Neural crest cell (in vitro differentiated cells): ENCODE results near the gene CSAD. TPM values are rescaled to one million over a fixed set of nuclear protein-coding genes. Genes with fewer than 3 reads are reported as not detected.
"Not testable (repeated sequence)": the region's sequence is repeated elsewhere in the genome, so short reads cannot be mapped to it uniquely, and the experiment has no call there.

Experiments
- DNase-seq: peaks from one replicate; pipeline ENCODE4 v3.0.0; 2021; ENCODE audit warnings: low read depth, mixed read lengths, low spot score
- H3K27ac Mint-ChIP-seq: one replicate; pipeline ENCODE4 v1.8.0; 2021; ENCODE audit warnings: mild to moderate bottlenecking, mixed read lengths; ENCODE audit not compliant: unreplicated experiment
- H3K27me3 Mint-ChIP-seq: 2 replicates; pipeline ENCODE4 v1.8.0; 2021; ENCODE audit warnings: low read depth, mild to moderate bottlenecking, mixed read lengths
- H3K36me3 Mint-ChIP-seq: 2 replicates; pipeline ENCODE4 v1.8.0; 2021; ENCODE audit warnings: low read depth, mild to moderate bottlenecking, mixed read lengths
- H3K4me1 Mint-ChIP-seq: 2 replicates; pipeline ENCODE4 v1.8.0; 2021; ENCODE audit warnings: mixed read lengths
- H3K4me3 Mint-ChIP-seq: one replicate; pipeline ENCODE4 v1.8.0; 2021; ENCODE audit warnings: mild to moderate bottlenecking, mixed read lengths
- H3K9me3 Mint-ChIP-seq: 2 replicates; pipeline ENCODE4 v1.8.0; 2021; ENCODE audit warnings: mixed read lengths
- CTCF ChIP-seq: fragments of 200-600 bp; sonication (generic); conservative IDR thresholded peaks from 2 replicates; pipeline ENCODE4 v1.5.0; 2021; ENCODE audit warnings: antibody characterized with exemption, mild to moderate bottlenecking
- total RNA-seq: library from RNA; stranded (reverse); gene quantifications from 2 replicates; pipeline ENCODE4 v1.2.1, GENCODE V29; 2021

CSAD gene
- total RNA-seq, 1 donor from 2014 or later = 22.1 TPM

GRCh38 chr12:53113951-53114350 lies 66.8 kb downstream of the CSAD start:
- Mint-ChIP-seq H3K4me1 (no peaks in the 10 kb centered on the region), H3K27ac (no peak overlapping the region)
- no peak for TF ChIP-seq CTCF

GRCh38 chr12:53113136-53113705 lies 67.5 kb downstream of the CSAD start:
- Mint-ChIP-seq H3K36me3 (no peaks in the 10 kb centered on the region), H3K4me3 (no peak overlapping the region)
- DNase-seq = no peak

More at GRCh38 chr12:53113951-53114350, 66.8 kb downstream of the CSAD start:
- DNase-seq = no peak
- Mint-ChIP-seq H3K27me3 (no peaks in the 10 kb centered on the region), H3K9me3 (no peaks in the 10 kb centered on the region), H3K4me3 (no peak overlapping the region), H3K36me3 (no peaks in the 10 kb centered on the region)

GRCh38 chr12:53112431-53112830 lies 68.3 kb downstream of the CSAD start:
- not testable (repeated sequence) for H3K36me3 Mint-ChIP-seq, H3K4me3 Mint-ChIP-seq, H3K27ac Mint-ChIP-seq, H3K4me1 Mint-ChIP-seq, DNase-seq, H3K9me3 Mint-ChIP-seq, H3K27me3 Mint-ChIP-seq

More at GRCh38 chr12:53113136-53113705, 67.5 kb downstream of the CSAD start:
- no peaks in the 10 kb centered on the region for H3K4me1 Mint-ChIP-seq
- H3K27me3 Mint-ChIP-seq = no peaks in the 10 kb centered on the region
- H3K9me3 Mint-ChIP-seq = no peaks in the 10 kb centered on the region
- no peak for TF ChIP-seq CTCF
- H3K27ac Mint-ChIP-seq = no peak overlapping the region

Other genes with a start within 250 kb of the CSAD start
- gene KRT18, start 231.8 kb downstream of the CSAD start, total RNA-seq = 6.4 and 6.9 TPM in 2 replicates
- 514 and 527 TPM in 2 replicates for gene EIF4B, start 174.5 kb downstream of the CSAD start, total RNA-seq
- gene TNS2, start 130.9 kb downstream of the CSAD start, total RNA-seq = 14.2 and 22.8 TPM in 2 replicates
- 8.8 and 11.2 TPM in 2 replicates for gene SPRYD3, start 101.5 kb downstream of the CSAD start, total RNA-seq
- gene IGFBP6, start 83.3 kb downstream of the CSAD start, total RNA-seq = 0.72 and 0.73 TPM in 2 replicates
- gene SOAT2, start 77.4 kb downstream of the CSAD start, total RNA-seq = not detected in 2 replicates
- 52.7 and 59.6 TPM in 2 replicates for gene ZNF740, start 203 bp downstream of the CSAD start, total RNA-seq
- gene ITGB7, start 26.3 kb upstream of the CSAD start, total RNA-seq = not detected in 2 replicates
- 5.4 and 5.9 TPM in 2 replicates for gene RARG, start 51.3 kb upstream of the CSAD start, total RNA-seq
- 56.3 and 65.8 TPM in 2 replicates for gene ESPL1, start 87.4 kb upstream of the CSAD start, total RNA-seq
- gene PFDN5, start 114.6 kb upstream of the CSAD start, total RNA-seq = 324 and 326 TPM in 2 replicates
- 67.1 and 72.7 TPM in 2 replicates for gene MYG1, start 118.8 kb upstream of the CSAD start, total RNA-seq
- 94.1 and 95.1 TPM in 2 replicates for gene AAAS, start 140.7 kb upstream of the CSAD start, total RNA-seq
- gene SP7, start 155.4 kb upstream of the CSAD start, total RNA-seq = 0.07 TPM in 1 of 2 replicates, not detected in the other
- 88.1 and 96.0 TPM in 2 replicates for gene SP1, start 199.3 kb upstream of the CSAD start, total RNA-seq
- not detected in 2 replicates for gene AMHR2, start 242.9 kb upstream of the CSAD start, total RNA-seq